Hepatocyte (in vitro differentiated cells): ENCODE results near the gene LSR. TPM values are rescaled to one million over a fixed set of nuclear protein-coding genes. Genes with fewer than 3 reads are reported as not detected.

Source experiments
- DNase-seq: peaks from one replicate; pipeline ENCODE4 v3.0.0-alpha.2; 2016; ENCODE audit warnings: low spot score
- H2AFZ ChIP-seq: fragments of 200-600 bp; sonication (generic); 2 replicates; pipeline ENCODE4 v1.6.0; 2016; ENCODE audit warnings: antibody characterized with exemption, mild to moderate bottlenecking
- H3K27ac ChIP-seq: fragments of 200-600 bp; sonication (generic); 2 replicates; pipeline ENCODE4 v1.5.1; 2016; ENCODE audit warnings: mild to moderate bottlenecking
- H3K27me3 ChIP-seq: fragments of 200-600 bp; sonication (generic); 2 replicates; pipeline ENCODE4 v1.6.1; 2016
- H3K36me3 ChIP-seq: fragments of 200-600 bp; sonication (generic); replicated peaks from 2 replicates; pipeline ENCODE4 v1.5.1; 2016; ENCODE audit warnings: low read depth; ENCODE audit not compliant: insufficient read depth
- H3K4me1 ChIP-seq: fragments of 200-600 bp; sonication (generic); 2 replicates; pipeline ENCODE4 v1.5.1; 2016; ENCODE audit warnings: mild to moderate bottlenecking, moderate library complexity; ENCODE audit not compliant: insufficient read depth
- H3K4me2 ChIP-seq: fragments of 200-600 bp; sonication (generic); 2 replicates; pipeline ENCODE4 v1.6.0; 2016
- H3K4me3 ChIP-seq: fragments of 200-600 bp; sonication (generic); 2 replicates; pipeline ENCODE4 v1.5.1; 2016; ENCODE audit warnings: mild to moderate bottlenecking
- H3K79me2 ChIP-seq: fragments of 200-600 bp; sonication (generic); 2 replicates; pipeline ENCODE4 v1.6.0; 2017; ENCODE audit warnings: mild to moderate bottlenecking
- H3K9me2 ChIP-seq: fragments of 200-600 bp; sonication (generic); replicated peaks from 2 replicates; pipeline ENCODE4 v1.6.0; 2017; ENCODE audit warnings: mild to moderate bottlenecking; ENCODE audit not compliant: insufficient read depth
- H3K9me3 ChIP-seq: fragments of 200-600 bp; sonication (generic); 2 replicates; pipeline ENCODE4 v1.5.1; 2016; ENCODE audit warnings: low read depth, mild to moderate bottlenecking
- H4K20me1 ChIP-seq: fragments of 200-600 bp; sonication (generic); 2 replicates; pipeline ENCODE4 v1.6.0; 2016; ENCODE audit warnings: mild to moderate bottlenecking; ENCODE audit not compliant: insufficient read depth, poor library complexity, severe bottlenecking
- EZH2 ChIP-seq: fragments of 200-600 bp; sonication (generic); IDR thresholded peaks from 2 replicates; pipeline ENCODE4 v1.6.1; 2016; ENCODE audit warnings: antibody characterized with exemption, mild to moderate bottlenecking, borderline replicate concordance
- EZH2phosphoT487 ChIP-seq: fragments of 200-600 bp; sonication (generic); IDR thresholded peaks from one replicate; pipeline ENCODE4 v1.6.1; 2018; ENCODE audit warnings: antibody characterized with exemption, mild to moderate bottlenecking, low read depth, moderate library complexity; ENCODE audit not compliant: unreplicated experiment, severe bottlenecking
- WGBS: methylation state at CpG from one replicate; pipeline ENCODE4 v1.1.6; 2016; ENCODE audit warnings: low lambda C conversion rate; ENCODE audit errors: missing lambda C conversion rate; 5-methylcytosine and 5-hydroxymethylcytosine counted together
- polyA plus RNA-seq: library from polyadenylated mRNA; unstranded; fragments of >200 nt; fragmentation: Nextera tagmentation; extraction: Ambion mirVana; gene quantifications from 2 replicates; pipeline ENCODE4 v1.2.1, GENCODE V29; 2016
- total RNA-seq: library from RNA; depleted of rRNA; stranded (reverse); fragments of >200 nt; gene quantifications from 2 replicates; pipeline ENCODE4 v1.2.3, GENCODE V29; 2014
- TF ChIP-seq, protein P1 (sequence below): fragments of 200-600 bp; sonication (generic); IDR thresholded peaks from 2 replicates; pipeline ENCODE4 v1.5.1; 2016; ENCODE audit warnings: antibody characterized with exemption, mild to moderate bottlenecking; ENCODE audit not compliant: poor library complexity

The LSR gene
- total and polyA plus RNA-seq, 2 experiments from 2014 or later = 89.9 to 296 TPM

- Histone ChIP-seq H3K4me2 (no peak overlapping the region), H3K4me3 (no peak overlapping the region), H3K4me1 (peaks cover 4% of the 10 kb centered on the region), H3K9me2 (no peaks in the 10 kb centered on the region), H3K36me3 (no peaks in the 10 kb centered on the region), H4K20me1 (no peaks in the 10 kb centered on the region), H2AFZ (no peak overlapping the region), H3K79me2 (no peaks in the 10 kb centered on the region), H3K27ac (no peak overlapping the region), H3K27me3 (no peaks in the 10 kb centered on the region), H3K9me3 (no peaks in the 10 kb centered on the region)
- DNase-seq = no peak
- TF ChIP-seq EZH2 (no peak), EZH2phosphoT487 (no peak)
- TF ChIP-seq, protein P1, sequence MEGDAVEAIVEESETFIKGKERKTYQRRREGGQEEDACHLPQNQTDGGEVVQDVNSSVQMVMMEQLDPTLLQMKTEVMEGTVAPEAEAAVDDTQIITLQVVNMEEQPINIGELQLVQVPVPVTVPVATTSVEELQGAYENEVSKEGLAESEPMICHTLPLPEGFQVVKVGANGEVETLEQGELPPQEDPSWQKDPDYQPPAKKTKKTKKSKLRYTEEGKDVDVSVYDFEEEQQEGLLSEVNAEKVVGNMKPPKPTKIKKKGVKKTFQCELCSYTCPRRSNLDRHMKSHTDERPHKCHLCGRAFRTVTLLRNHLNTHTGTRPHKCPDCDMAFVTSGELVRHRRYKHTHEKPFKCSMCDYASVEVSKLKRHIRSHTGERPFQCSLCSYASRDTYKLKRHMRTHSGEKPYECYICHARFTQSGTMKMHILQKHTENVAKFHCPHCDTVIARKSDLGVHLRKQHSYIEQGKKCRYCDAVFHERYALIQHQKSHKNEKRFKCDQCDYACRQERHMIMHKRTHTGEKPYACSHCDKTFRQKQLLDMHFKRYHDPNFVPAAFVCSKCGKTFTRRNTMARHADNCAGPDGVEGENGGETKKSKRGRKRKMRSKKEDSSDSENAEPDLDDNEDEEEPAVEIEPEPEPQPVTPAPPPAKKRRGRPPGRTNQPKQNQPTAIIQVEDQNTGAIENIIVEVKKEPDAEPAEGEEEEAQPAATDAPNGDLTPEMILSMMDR = no peak
- WGBS = 81% methylated on average over 38 of the region's 41 CpGs
Observed at GRCh38 chr19:35224681-35225571, 23.9 kb upstream of the LSR start.

DNA sequence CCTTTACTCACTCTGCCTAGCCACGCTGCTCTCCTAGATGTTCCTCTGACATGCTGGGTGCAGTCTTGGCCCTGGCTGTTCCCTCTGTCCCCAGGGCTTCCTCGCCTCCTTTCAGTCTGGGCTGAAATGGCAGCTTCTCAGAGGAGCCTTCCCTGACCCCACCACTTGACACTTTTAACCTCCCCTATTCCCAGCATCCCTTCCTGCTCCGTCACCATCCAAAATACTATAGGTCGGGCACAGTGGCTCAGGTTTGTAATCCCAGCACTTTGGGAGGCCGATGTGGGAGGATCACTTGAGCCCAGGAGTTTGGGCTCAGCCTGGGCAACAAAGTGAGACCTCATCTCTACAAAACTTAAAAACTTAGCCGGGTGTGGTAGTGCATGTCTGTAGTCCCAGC, 22.9 kb upstream of the LSR start:
- no peaks in the 10 kb centered on the region for H4K20me1 ChIP-seq
- no peak overlapping the region for H3K27ac ChIP-seq
- no peaks in the 10 kb centered on the region for H3K36me3 ChIP-seq
- no peak overlapping the region for H2AFZ ChIP-seq
- H3K9me3 ChIP-seq = no peaks in the 10 kb centered on the region
- peaks cover under 1% of the 10 kb centered on the region for H3K4me1 ChIP-seq
- no peak overlapping the region for H3K4me3 ChIP-seq
- H3K79me2 ChIP-seq = no peaks in the 10 kb centered on the region
- 91% methylated on average over 6 of the region's 6 CpGs for WGBS
- no peak for TF ChIP-seq EZH2phosphoT487
- no peaks in the 10 kb centered on the region for H3K27me3 ChIP-seq
- H3K9me2 ChIP-seq = no peaks in the 10 kb centered on the region
- H3K4me2 ChIP-seq = no peak overlapping the region
- DNase-seq = no peak

- Histone ChIP-seq H3K9me3 (no peaks in the 10 kb centered on the region), H3K4me3 (no peak overlapping the region), H3K4me1 (no peaks in the 10 kb centered on the region), H3K27ac (no peak overlapping the region), H4K20me1 (no peaks in the 10 kb centered on the region), H3K9me2 (no peaks in the 10 kb centered on the region), H3K4me2 (no peak overlapping the region), H3K79me2 (no peaks in the 10 kb centered on the region), H3K27me3 (no peaks in the 10 kb centered on the region), H3K36me3 (no peaks in the 10 kb centered on the region), H2AFZ (no peak overlapping the region)
- 97% methylated on average over 5 of the region's 5 CpGs for WGBS
- DNase-seq = no peak
- TF ChIP-seq EZH2phosphoT487 = no peak
- no peak for TF ChIP-seq EZH2
- TF ChIP-seq, protein P1 = no peak
Observed at GRCh38 chr19:35226748-35227147, 22.1 kb upstream of the LSR start.

- no peaks in the 10 kb centered on the region for H3K9me2 ChIP-seq
- H3K36me3 ChIP-seq = no peaks in the 10 kb centered on the region
- no peak within 1 kb of the TSS for H3K27ac ChIP-seq
- H3K27me3 ChIP-seq = no peaks in the 10 kb centered on the region
- no peaks in the 10 kb centered on the region for H4K20me1 ChIP-seq
- H3K79me2 ChIP-seq = no peaks in the 10 kb centered on the region
- H3K9me3 ChIP-seq = no peaks in the 10 kb centered on the region
- DNase-seq = no peak
- H3K4me3 ChIP-seq = no peak within 1 kb of the TSS
- WGBS = 92% methylated on average over 14 of the region's 14 CpGs
- H3K4me2 ChIP-seq = no peak within 1 kb of the TSS
- H2AFZ ChIP-seq = no peak within 1 kb of the TSS
- TF ChIP-seq, protein P1 = no peak
- TF ChIP-seq EZH2phosphoT487 (no peak), EZH2 (no peak)
- H3K4me1 ChIP-seq = no peaks in the 10 kb centered on the region
Observed at GRCh38 chr19:35228177-35228930, 20.4 kb upstream of the LSR start, which contains the start of gene FAM187B. Gene FAM187B, minus strand, starts transcription at chr19:35228739. Its CDS starts 59 bp downstream, at chr19:35228680.
